A549 treated with dexamethasone at 1 μM for 4 hours (cell line): ENCODE results near the gene UBQLN1. TPM values are rescaled to one million over a fixed set of nuclear protein-coding genes. Genes with fewer than 3 reads are reported as not detected.

Source experiments
- total RNA-seq: library from RNA; stranded (reverse); fragments of 200-300 nt; extraction: Qiagen RNA extraction; gene quantifications from 5 replicates; pipeline ENCODE4 v1.2.3, GENCODE V29; 2022

Gene UBQLN1
- total RNA-seq, result 106 to 123 TPM (median 116 TPM) in 5 replicates

DNA sequence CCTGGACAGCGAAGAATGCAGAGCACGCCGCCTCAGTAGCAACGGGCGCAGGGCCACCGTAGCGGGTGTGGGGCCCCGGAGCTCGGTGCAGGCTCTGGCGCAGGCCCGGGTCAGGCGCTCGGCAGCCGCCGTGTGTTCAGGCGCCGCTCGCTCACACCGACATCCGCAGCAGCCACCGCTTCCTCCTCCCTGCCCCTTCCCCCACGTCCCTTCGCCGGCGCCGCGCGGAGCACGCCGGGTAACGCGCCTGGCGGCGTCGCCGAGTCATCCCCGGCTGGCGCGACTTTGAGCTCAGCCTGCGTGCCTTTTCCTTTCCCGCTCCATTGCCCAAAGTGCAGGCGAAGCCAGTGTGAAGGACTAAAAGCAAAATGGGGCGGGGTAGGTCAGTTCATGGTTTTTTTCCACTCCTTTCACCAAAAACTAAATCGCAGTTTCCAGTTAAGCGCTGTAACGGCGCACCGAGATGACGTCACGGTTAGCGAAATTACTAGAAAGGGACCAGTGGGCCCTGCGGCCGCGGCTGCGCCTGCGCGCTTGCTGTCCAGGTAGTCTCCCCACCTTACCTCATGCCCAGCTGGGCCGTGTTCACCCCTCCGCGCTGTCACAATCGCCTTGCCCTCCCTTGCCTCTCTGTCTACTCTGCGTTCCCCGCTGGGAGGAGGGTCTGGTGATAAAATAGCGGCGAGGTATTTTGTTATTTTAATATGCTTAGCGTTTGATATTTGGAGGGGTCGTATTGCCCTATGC, at the start of gene UBQLN1:
Gene UBQLN1 (minus strand): TSS at position 191 of the 747 bp plus-strand sequence. CDS start 279 bp downstream, outside the sequence.

DNA sequence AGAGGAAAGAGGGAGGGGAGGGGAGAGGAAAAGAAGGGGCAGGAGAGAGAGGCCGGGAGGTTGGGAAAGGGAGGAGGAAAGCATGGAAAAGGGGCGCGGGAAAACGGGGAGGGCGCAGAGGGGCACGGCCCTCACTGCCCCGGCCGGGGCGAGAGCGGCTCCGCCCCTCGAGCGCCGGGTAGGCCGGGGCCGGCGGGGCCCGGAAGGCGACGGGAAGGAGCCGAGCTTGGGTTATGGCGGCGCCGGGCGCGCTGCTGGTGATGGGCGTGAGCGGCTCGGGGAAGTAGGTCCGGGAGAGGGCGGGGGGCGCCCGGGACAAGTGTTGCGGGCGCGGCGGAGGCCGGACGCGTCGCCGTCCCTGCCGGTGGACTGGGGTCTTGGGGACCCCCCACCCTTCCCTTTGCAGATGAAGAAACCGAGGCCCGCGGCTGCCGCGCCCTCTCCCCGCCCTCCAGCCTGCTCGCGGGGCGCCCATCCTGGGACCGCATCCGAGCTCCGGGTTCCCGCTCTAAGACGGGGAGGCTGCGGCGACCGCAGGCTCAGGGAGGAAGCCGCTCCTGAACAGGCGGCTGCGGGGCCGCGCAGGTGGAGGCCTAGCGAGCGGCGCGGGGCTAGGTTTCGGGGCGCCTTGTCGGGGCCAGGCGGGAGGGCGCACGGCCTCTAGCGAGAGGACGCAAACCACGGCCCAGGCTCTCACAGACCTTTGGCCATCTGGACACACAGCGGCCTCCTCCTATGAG, 84.6 kb downstream of the UBQLN1 start, which contains the start of gene IDNK:
Gene IDNK (plus strand): TSS at position 205 of the 740 bp plus-strand sequence. CDS start 29 bp downstream, at position 234.

Other genes starting within 250 kb of the UBQLN1 start
- gene FRMD3, start 169.6 kb downstream of the UBQLN1 start, total RNA-seq, result 4.3 to 7.2 TPM (median 6.4 TPM) in 5 replicates
- gene IDNK, start 84.8 kb downstream of the UBQLN1 start, total RNA-seq, result 6.3 to 7.9 TPM (median 7.2 TPM) in 5 replicates
- gene GKAP1, start 109.8 kb upstream of the UBQLN1 start, total RNA-seq, result 4.0 to 5.4 TPM (median 4.4 TPM) in 5 replicates
- gene KIF27, start 213.5 kb upstream of the UBQLN1 start, total RNA-seq, result 1.0 to 1.5 TPM (median 1.1 TPM) in 5 replicates